Right ventricle myocardium inferior (tissue), 1 donor: ENCODE measurements around the gene TP53AIP1. TPM values are rescaled to one million over a fixed set of nuclear protein-coding genes. Genes with fewer than 3 reads are reported as not detected.
A peak's percentile ranks its signal among the peaks of the same experiment; 100 is the strongest.
"Not testable (repeated sequence)": the region's sequence is repeated elsewhere in the genome, so short reads cannot be mapped to it uniquely, and the experiment has no call there.

Source experiments
- ATAC-seq: fragments of 200-7000 bp; cut with Tn5 transposase; one replicate; pipeline ENCODE4 v1.9.1; 2020; ENCODE audit warnings: mild to moderate bottlenecking, moderate library complexity
- DNase-seq: peaks from one replicate; pipeline ENCODE4 v3.0.0; 2021; ENCODE audit errors: missing footprints
- intact Hi-C: fragments of 100-400 bp; cut with DNase I; formaldehyde crosslinking; loops from one replicate; pipeline ENCODE4 v1.11.0; 2022
- total RNA-seq: library from RNA; stranded (reverse); fragmentation: NEBNext Ultra II Directional; extraction: Animal tissue kit (Norgen Biotek cat#: 25700); gene quantifications from one replicate; pipeline ENCODE4 v1.2.1, GENCODE V29; 2021
- donor health status: DM: no; HTN: yes; CAD: no; lungs with severe emphysema.

The TP53AIP1 gene
- total RNA-seq, 1 donor from 2014 or later: not detected

DNA sequence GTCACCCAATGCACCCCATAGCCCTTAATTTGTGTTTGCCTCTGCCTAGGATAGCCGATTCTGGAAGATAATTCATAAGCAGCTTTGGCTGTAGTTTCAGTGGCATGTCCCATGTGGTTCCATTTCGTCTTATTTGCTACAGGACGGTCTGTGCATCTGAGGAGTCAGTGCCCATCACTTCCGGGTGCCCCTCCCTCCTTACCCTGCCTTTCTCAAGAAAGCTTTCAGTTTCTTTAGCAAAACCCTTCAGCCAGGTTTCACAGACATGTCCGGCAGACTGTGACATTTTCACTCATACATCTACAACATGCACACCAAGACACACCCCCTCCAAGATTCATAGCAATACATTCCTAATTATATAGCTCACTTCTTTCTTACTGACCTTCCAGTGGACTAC is 14.3 kb downstream of the TP53AIP1 start:
- intact Hi-C loops: no loop called here
- DNase-seq (no peak), ATAC-seq (no peak)

DNA sequence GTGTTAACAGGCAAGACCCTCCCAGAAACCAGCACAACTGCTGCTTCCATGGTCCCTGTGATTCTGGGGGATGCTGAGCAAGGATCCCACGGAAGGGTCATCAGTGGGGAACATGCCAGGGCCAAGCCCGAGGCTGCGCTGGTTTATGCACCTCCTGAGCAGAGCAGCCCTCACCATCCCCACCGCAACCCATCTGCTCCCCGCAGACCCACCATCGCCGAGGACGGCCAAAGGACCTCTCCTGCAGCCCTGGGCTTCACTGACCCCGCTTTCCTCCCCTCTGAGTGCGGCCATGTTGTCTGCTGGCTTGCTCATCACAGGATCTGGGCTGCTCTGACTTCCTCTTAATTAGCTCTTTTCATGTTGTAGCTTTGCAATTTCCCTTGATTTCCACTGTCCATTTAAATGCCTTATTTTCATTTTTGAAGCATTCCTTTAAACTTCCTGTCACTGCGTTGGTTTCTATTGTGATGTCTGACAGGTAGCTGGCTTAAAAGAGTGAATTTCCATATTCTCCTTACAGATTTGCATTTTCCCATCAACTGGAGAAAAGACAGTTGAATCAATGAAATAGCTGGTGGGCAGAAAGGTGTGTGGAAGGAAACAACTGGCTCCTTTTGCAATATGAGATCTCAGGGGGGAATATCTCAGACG is 14.9 kb downstream of the TP53AIP1 start:
- no peak for ATAC-seq
- intact Hi-C loops: no loop called here

DNA sequence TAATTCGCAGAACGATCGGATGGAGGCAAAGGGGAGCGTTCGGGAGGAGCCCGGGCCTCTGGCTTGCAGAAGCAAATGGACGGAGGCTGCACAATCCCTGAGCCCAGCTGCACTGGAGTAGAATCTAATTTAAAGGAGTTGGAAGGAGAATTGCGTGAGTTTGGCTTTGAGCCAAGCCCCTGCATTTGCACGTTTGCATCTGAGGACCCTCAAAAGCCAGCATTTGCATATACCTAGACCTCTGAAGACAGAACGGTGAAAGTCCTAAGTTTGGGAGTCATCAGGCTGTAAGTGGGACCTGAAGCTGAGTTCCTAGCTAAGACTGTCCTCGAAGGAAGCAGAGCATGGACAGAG is 15.6 kb downstream of the TP53AIP1 start:
- DNase-seq (no peak), ATAC-seq (no peak)
- intact Hi-C loops: no loop called here

More for the DNA sequence above, 14.9 kb downstream of the TP53AIP1 start:
- DNase-seq: no peak

DNA sequence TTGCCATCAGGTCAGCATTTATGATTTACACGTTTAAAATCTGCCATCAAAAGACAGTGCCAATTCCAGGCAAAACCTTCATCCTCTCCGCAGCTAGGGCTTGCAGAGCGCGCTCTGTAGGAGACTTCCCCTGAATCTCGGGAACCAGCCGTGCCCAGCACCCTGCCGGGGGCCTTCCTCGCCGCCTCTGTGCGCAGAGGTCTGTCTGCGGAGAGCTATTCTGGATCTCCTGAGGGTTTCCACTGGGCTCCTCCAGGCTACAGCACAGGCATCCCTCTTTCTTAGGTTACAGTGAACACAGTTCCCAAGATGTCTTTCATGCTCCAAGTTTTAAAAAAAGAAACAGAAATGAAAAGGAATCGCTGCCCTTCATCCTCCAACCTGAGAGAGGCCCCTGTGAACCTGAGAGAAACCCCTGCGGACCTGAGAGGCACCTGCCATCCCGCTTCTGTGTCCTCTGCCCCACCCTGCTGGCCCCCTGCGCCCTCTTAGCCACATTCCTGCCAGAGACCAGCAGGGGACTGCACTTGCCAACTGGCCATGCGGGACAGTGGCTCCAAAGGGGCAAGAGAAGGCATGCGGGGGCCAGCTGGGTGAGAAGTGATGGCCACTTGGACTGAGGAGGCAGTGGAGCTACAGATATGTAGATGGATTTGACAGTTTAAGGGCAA is 16.1 kb downstream of the TP53AIP1 start:
- intact Hi-C loops: no loop called here
- DNase-seq (no peak), ATAC-seq (no peak)

DNA sequence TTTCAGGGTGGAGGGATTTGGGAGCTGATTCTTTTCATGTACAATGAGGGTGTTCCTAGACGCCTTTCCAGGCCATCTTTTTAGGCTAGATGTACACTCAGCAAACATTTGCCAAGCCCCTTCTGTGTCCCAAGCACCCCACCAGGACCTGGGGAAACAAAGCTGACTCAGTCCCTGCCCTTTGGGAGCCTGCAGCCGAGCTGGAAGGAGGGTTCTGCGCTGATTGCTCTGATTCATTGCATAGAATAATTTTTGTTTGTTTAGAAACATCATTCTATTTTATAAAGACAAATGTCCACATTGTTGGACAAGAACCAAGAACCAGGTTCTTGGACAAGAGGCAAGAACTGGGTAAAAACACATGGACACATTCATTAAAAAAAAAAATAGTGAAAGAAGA is 16.7 kb downstream of the TP53AIP1 start:
- intact Hi-C loops: no loop called here
- DNase-seq (no peak), ATAC-seq (no peak)

DNA sequence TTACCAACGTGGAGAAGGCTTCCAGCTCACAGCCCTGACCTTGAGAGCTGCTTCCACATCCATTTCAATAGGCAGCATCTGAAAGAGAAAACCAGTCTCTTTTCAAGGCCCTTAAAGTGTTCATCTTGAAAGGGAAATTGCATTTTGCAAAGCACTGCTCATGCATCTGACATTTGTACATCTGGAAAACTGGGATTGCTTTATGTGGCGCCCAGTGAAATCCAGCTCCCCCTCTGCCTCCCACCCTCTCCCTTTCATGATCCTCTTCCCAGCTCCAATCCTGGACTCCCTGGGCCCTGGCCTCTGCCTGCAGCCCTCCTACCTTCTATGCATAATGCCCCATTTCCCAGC is 17.4 kb downstream of the TP53AIP1 start:
- no peak for DNase-seq
- ATAC-seq: no peak
- intact Hi-C loops: no loop called here

DNA sequence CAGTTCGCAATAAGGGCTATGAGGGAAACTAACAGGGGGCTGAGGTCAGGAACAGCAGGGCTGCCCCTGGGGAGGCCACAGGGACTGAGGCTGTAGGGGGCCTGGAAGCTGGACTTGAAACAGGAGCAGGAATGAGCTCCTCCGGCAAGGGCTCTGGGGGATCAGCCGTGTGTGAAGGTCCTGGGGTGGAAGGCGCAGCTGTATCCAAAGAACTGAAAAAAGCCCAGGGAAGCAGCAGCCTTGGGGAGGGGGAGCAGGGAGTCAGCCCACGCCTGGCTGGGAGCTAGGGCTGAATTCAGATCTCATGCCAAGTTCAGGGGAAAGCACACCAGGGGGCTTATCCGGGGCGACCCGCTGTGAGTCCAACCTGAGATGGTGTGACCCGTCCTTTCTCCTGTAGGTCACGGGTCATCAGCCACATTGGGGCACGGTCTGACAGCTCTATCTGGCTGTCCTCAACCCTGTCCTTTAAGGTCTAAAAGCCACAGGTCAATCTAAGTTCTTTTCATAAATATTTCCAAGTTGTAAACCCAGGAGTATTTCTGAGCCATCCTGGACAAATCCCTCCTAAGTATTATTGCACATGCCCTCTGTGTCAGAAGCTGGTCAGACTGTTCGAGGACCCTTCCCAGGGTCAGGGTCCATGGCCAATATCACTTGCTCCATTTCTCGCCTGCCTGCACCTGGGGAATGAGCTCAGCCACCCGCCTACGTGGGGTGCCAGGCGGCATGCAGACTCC is 18.0 kb downstream of the TP53AIP1 start:
- intact Hi-C loops: no loop called here
- ATAC-seq (no peak), DNase-seq (no peak)

DNA sequence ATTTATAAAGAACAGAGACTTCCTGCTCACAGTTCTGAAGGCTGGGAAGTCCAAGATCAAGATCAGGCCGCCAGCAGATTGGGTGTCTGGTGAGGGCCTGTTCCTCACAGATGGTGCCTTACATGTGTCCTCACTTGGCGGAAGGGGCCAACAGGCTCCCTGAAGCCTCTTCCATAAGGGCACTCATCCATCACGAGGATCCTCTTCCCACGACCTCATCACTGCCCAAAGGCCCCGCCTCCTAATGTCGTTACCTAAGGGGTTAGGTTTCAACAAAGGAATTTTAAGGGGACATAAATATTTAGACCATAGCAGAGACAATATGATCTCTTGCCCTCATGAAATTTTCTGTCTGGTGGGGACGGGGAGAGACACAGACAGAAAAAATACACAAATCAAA is 18.6 kb downstream of the TP53AIP1 start:
- ATAC-seq (no peak), DNase-seq (no peak)
- intact Hi-C loops: no loop called here

DNA sequence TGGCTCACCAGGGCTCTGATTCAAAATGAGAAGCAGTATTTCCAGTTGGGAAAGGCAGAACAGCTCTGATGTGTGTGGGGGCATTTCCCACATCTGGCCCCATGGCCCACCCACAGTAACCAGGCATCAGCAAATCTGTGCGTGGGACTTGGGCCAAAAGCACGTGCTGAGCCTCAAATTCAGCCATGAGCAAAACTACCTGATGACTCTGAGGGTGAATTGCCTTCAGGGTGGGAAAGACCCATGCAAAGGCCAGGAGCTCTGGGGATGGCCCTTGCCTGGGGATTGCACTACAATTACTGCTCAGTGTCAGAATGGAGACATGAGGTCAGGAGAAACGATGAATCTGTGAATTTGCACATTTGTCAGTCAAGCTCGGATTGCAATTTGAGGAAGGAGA is 20.9 kb downstream of the TP53AIP1 start:
- no peak for DNase-seq
- no peak for ATAC-seq
- intact Hi-C loops: no loop called here

DNA sequence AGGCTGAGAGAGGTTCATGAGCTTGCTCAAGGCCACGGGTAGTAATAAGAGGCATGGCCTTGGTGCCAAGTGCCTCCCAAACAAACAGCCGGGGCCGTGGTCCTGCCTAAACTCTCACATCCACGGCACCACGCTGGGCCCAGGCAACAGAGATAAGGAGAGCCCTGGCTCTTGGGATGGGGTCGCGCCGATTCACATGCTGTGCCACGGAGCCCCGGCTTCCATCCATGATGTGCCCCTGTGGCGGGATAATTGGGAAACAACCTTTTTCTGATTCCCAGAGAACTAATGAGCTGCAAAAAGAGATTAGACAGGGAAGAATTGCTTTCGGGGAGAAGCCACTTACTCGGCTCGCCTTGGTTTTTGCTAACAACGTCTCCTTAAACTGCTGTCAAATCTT is 22.0 kb downstream of the TP53AIP1 start:
- DNase-seq: no peak

DNA sequence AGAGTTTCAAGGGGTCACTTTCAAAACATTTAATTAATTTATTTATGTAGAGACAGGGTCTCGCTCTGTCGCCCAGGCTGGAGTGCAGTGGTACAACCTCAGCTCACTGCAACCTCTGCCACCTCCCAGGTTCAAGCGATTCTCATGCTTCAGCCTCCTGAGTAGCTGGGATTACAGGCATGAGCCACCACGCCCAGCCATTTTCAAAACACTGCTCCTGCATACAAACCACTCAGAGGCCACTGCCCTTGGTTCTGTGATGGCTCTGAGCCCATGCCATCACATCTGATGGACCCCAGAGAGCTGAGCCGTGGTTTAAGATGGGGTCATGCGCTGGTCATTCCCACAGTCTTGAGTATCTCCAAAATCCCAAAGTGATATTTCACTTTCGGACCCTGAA is 23.0 kb downstream of the TP53AIP1 start:
- intact Hi-C loops, ATAC-seq, DNase-seq: not testable (repeated sequence)

More for the DNA sequence above, 22.0 kb downstream of the TP53AIP1 start:
- intact Hi-C loops: no loop called here
- no peak for ATAC-seq

DNA sequence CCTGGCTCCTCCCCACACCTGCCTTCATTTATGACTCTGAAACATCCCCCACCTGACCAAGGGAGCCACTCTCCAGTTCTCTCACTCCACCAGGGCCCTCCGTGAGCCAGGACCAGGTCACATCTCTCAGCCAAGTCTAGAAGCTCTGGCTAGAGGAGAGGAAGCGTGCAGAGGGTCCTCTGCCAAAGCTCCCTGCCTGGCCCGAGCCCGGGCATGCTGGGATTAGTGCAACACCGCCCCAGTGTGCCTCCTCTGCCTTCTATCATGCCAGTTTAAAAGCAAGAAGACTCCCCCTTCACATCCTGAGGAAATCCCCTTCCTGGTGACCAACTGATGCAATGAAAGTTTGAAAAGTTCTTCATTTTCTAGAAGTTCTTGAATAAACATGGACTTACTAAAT is 23.5 kb downstream of the TP53AIP1 start:
- ATAC-seq (no peak), DNase-seq (no peak)
- intact Hi-C loops: no loop called here

DNA sequence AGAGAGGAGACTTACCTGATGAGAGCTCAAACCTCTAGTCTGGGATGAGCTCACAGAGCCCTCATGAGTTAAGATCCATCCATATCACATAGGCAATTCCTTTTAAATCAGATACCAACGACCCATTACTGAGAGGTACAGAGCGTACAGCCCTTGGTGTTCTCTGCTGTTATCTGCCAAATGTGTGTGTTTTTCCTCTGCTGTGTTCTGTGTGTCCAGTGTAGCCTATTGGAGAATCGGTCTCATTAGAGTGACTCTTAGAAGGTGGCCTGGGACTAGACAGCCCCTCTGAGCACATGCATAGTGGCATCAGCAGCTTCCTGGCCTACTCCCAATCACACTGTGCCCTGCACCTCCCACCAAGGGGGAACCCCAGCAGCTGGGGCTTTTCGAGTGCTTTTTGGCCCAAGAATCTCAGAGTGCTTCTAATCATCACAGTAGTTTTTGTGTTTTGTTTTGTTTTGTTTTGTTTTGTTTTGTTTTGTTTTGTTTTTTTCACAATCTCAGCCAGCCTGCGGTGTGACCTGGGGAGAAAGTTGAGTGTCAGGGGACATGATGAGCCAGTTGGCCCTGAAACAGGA is 25.4 kb downstream of the TP53AIP1 start:
- ATAC-seq: no peak
- no peak for DNase-seq
- intact Hi-C loops: no loop called here

DNA sequence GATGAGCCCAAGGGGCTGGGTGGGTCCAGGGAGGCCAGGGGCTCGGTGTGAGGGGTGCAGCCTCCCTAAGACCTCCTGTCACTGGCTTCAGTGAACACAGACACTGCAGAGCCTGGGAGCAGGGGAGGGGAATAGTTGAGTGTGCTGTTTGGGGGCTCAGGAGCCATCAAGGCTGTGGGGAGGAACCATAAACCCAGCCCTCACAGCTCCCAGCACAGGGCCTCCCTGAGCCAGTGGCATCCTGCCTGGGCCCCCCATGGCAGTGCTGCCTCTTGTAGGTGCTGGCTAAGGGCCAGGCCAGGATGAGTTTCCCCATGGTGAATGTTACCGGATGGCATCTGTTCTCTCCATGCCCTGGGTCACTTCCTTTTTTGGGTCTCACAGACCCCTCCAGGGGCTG is 26.0 kb downstream of the TP53AIP1 start:
- no peak for DNase-seq
- intact Hi-C loops: no loop called here
- no peak for ATAC-seq

DNA sequence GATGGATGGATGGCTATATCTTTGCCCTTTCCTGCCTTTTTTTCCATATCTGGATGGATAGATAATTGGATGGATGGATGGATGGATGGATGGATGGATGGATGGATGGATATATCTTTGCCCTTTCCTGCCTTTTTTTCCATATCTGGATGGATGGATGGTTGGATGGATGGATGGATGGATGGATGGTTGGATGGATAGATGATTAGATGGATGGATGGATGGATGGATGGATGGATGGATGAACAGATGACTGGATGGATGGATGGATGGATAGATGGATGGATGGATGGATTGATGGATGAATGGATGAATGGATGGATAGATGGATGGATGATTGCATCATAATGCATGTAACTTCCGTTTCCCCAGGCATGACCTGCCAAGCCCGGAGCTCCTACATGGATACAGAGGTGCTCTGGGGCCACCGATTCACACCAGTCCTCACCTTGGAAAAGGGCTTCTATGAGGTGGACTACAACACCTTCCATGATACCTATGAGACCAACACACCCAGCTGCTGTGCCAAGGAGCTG is 26.6 kb downstream of the TP53AIP1 start:
- intact Hi-C loops: no loop called here
- DNase-seq (no peak), ATAC-seq (no peak)

DNA sequence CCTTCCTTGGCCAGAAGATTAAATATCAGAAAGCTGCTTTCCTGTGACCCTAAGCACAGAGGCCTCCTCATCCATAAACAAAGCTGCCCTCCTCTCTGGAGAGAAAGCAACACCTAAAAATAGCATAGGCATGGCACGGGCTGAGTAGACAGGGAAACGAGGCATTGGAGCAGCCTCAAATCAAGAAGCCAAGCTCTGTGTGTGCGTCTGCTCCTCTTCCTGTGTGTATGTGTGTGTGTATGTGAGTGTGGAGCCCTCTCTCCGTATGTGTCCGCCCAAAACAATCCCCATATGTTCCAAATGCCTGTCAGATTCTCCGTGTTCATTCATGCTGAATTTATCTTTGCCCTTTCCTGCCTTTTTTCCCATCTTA is 27.5 kb downstream of the TP53AIP1 start:
- intact Hi-C loops: no loop called here
- DNase-seq: no peak
- ATAC-seq: peak; percentile 68

DNA sequence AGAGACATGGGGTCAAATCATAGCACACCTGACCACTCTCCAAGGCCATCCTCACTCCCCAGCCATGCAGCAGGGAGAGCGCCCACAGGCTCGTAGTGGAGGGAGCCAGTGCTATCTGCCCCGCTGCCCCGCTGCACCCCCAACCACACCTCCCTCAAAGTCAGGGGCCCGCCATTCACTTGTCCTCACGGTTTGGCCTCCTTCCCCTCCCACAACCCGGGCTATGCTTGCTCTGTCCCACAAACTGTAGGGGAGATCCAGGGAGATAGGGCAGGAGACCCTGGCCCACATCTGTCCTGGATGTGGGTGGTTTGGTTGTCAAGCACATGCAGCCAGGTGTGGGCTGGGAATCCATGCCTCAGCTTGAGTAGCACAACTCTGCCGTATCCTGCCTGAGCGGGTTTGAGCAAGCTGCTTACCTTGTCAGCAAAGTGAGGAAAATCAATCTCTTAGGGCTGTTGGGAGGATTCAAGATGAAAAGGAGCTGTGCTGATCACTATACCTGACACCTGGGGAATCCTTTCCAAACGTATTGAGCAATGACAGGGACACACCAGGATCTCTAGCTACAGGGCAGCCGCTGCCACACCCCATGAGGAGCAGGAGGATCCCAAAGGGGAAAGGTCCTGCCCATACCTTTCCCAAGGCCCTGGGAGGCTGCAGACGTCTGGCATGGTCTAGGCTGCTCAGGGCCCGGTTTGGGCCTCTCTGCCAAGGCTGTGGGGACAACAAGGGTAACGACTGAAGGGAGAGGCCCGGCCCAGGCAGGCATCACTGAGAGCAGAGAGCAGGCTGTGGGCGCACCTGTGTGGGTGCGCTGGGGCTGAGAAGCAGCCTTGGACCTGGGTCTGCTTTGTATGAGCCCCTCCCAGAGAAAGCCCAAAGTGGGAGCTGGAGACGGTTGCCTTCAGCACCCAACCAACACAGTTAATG is 28.2 kb downstream of the TP53AIP1 start:
- peak; percentile 15 for ATAC-seq
- DNase-seq: no peak
- intact Hi-C loops: no loop called here

DNA sequence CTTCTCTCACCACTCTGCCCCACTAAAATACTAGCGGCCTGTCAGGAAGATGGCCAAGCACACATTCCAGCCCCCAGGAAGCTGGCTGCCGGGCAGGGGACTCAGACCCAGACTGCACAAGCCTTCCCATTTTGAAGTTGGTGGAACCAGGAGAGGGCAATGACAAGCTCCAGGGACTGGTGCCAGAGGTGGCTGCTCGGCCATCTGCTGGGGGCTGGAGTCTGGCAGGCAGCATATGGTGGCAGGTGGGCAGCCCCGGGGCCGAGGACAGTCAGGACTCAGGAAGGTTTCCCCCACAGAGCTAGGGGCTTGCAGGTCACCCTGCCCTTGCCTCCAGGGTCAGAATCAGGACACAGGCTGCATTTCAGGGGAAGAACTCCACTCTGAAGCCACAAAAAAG is 28.9 kb downstream of the TP53AIP1 start:
- intact Hi-C loops: no loop called here
- DNase-seq (no peak), ATAC-seq (no peak)

DNA sequence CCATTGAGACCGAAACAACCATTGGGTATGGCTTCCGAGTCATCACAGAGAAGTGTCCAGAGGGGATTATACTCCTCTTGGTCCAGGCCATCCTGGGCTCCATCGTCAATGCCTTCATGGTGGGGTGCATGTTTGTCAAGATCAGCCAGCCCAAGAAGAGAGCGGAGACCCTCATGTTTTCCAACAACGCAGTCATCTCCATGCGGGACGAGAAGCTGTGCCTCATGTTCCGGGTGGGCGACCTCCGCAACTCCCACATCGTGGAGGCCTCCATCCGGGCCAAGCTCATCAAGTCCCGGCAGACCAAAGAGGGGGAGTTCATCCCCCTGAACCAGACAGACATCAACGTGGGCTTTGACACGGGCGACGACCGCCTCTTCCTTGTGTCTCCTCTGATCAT is 31.0 kb downstream of the TP53AIP1 start:
- intact Hi-C loops: no loop called here
- ATAC-seq (no peak), DNase-seq (no peak)
